Measurements from ENCODE around the gene HYPK. TPM values are rescaled to one million over a fixed set of nuclear protein-coding genes. Genes with fewer than 3 reads are reported as not detected.
"Not testable (repeated sequence)": the region's sequence is repeated elsewhere in the genome, so short reads cannot be mapped to it uniquely, and the experiment has no call there.

Gene HYPK
- total and polyA plus RNA-seq, 4 donors = 7.1 to 24.6 (median 12.8) TPM

DNA sequence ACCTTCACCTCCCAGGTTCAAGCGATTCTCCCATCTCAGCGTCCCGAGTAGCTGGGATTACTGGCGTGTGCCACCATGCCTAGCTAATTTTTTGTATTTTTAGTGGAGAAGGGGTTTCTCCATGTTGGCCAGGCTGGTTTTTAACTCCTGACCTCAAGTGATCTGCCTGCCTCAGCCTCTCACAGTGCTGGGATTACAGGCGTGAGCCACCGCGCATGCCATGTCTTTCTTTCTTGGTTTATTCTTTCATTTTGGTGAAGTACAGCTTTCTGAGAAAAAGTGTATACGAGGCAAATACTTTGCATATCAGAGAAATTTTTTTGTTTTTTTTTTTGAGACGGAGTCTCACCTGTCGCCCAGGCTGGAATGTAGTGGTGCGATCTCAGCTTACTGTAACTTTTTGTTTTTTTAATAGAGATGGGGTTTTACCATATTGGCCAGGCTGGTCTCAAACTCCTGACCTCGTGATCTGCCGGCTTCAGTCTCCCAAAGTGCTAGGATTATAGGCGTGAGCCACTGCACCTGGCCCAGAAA lies 31.2 kb downstream of the HYPK start:
- H3K9ac ChIP-seq (ENCODE audit: insufficient read depth in 1 of 2, low read length in 2 of 2); H3K4me3 ChIP-seq; H3K9me3 ChIP-seq (ENCODE audit: control insufficient read depth in 4 of 4, insufficient read depth in 3 of 4, low read length in 3 of 4); H3K36me3 ChIP-seq (ENCODE audit: control insufficient read depth in 4 of 4, insufficient read depth in 4 of 4, low read length in 4 of 4); ATAC-seq (ENCODE audit: insufficient read depth, low FRiP score); DNase-seq; H3K27me3 ChIP-seq (ENCODE audit: control insufficient read depth in 3 of 3, insufficient read depth in 3 of 3, low read length in 2 of 3); H3K27ac ChIP-seq (ENCODE audit: low read depth in 1 of 2, low read length in 1 of 2): not testable (repeated sequence)
- H3K4me1 ChIP-seq (ENCODE audit: control insufficient read depth in 5 of 5, insufficient read depth in 5 of 5, low read length in 5 of 5) = peaks cover 0 to 14% (median 2%) of the 10 kb centered on the region in 5 donors
- 93 to 96% methylated on average over 14 of the region's 14 CpGs for WGBS, 2 donors

DNA sequence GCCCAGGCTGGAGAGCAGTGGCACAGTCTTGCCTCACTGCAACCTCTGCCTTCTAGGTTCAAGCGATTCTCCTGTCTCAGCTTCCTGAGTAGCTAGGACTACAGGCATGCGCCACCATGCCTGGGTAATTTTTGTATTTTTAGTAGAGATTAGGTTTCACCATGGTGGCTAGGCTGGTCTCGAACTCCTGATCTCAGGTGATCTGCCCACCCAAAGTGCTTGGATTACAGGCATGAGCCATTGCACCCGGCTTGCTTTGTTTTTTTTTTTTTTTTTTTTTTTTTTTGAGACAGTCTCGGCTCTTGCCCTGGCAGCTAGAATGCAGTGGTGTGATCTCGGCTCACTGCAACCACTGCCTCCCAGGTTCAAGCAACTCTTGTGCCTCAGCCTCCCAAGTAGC lies 32.1 kb downstream of the HYPK start:
- H3K4me1 ChIP-seq (ENCODE audit: control insufficient read depth in 5 of 5, insufficient read depth in 5 of 5, low read length in 5 of 5); H3K9me3 ChIP-seq (ENCODE audit: control insufficient read depth in 4 of 4, insufficient read depth in 3 of 4, low read length in 3 of 4); H3K9ac ChIP-seq (ENCODE audit: insufficient read depth in 1 of 2, low read length in 2 of 2); ATAC-seq (ENCODE audit: insufficient read depth, low FRiP score); H3K36me3 ChIP-seq (ENCODE audit: control insufficient read depth in 4 of 4, insufficient read depth in 4 of 4, low read length in 4 of 4); H3K27ac ChIP-seq (ENCODE audit: low read depth in 1 of 2, low read length in 1 of 2); H3K27me3 ChIP-seq (ENCODE audit: control insufficient read depth in 3 of 3, insufficient read depth in 3 of 3, low read length in 2 of 3); DNase-seq; H3K4me3 ChIP-seq: not testable (repeated sequence)
- 91 to 96% methylated on average over 6 of the region's 6 CpGs for WGBS, 2 donors

DNA sequence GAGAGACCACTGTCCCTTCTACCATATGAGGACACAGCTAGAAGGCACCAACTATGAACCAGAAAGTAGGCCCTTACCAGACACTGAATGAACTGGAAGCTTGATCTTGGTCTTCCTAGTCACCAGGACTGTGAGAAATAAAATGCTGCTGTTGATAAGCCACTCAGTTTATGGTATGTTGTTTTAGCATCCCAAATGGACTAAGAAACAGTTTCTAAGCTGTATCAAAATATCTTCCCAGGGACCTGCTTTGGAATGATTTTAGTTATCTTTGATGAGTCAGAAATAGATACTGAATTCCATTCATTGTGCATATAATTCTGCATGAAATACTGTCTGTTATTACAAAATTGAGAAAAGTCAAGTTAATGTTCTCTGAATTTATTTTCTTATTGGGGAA lies 45.0 kb downstream of the HYPK start:
- Histone ChIP-seq H3K9me3 (ENCODE audit: control insufficient read depth in 4 of 4, insufficient read depth in 3 of 4, low read length in 3 of 4) (no peaks in the 10 kb centered on the region), H3K36me3 (ENCODE audit: control insufficient read depth in 4 of 4, insufficient read depth in 4 of 4, low read length in 4 of 4) (peaks cover 0 to 9% (median 3%) of the 10 kb centered on the region in 4 donors), H3K4me3 (no peak overlapping the region)

DNA sequence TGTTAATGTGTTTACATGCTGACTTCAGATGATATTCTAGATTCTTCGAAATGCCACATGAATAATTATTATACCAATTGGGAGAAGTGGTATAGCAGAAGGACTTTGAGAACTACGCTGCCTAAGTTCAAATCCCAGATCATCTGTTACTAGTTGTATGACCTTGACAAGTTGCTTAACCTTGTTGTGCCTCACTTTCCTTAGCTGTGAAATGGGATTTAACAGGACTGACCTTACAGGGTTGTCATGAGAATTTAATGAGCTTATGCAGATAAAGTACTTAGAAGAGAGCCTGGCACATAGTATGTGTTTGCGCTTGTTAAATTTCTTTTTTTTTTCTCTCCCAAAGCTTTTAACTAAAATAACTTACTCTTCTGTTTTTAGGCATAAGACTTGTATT lies 50.9 kb downstream of the HYPK start:
- DNase-seq (no peak), ATAC-seq (ENCODE audit: insufficient read depth, low FRiP score) (no peak)
- H3K36me3 ChIP-seq (ENCODE audit: control insufficient read depth in 4 of 4, insufficient read depth in 4 of 4, low read length in 4 of 4) = peaks cover 0 to 4% (median 3%) of the 10 kb centered on the region in 4 donors
- no peak overlapping the region for H3K27ac ChIP-seq (ENCODE audit: low read depth in 1 of 2, low read length in 1 of 2)
- H3K4me1 ChIP-seq (ENCODE audit: control insufficient read depth in 5 of 5, insufficient read depth in 5 of 5, low read length in 5 of 5) = peaks cover 0 to 1% (median 0%) of the 10 kb centered on the region in 5 donors
- H3K27me3 ChIP-seq (ENCODE audit: control insufficient read depth in 3 of 3, insufficient read depth in 3 of 3, low read length in 2 of 3) = no peaks in the 10 kb centered on the region
- WGBS, 2 donors = 99% methylated on average over 3 of the region's 3 CpGs
- TF ChIP-seq, protein P1, sequence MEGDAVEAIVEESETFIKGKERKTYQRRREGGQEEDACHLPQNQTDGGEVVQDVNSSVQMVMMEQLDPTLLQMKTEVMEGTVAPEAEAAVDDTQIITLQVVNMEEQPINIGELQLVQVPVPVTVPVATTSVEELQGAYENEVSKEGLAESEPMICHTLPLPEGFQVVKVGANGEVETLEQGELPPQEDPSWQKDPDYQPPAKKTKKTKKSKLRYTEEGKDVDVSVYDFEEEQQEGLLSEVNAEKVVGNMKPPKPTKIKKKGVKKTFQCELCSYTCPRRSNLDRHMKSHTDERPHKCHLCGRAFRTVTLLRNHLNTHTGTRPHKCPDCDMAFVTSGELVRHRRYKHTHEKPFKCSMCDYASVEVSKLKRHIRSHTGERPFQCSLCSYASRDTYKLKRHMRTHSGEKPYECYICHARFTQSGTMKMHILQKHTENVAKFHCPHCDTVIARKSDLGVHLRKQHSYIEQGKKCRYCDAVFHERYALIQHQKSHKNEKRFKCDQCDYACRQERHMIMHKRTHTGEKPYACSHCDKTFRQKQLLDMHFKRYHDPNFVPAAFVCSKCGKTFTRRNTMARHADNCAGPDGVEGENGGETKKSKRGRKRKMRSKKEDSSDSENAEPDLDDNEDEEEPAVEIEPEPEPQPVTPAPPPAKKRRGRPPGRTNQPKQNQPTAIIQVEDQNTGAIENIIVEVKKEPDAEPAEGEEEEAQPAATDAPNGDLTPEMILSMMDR (IDR thresholded peaks at IDR 0.05; ENCODE audit: control extremely low read depth, extremely low read depth) = no peak
- H3K9ac ChIP-seq (ENCODE audit: insufficient read depth in 1 of 2, low read length in 2 of 2) = no peak overlapping the region
- no peaks in the 10 kb centered on the region for H3K9me3 ChIP-seq (ENCODE audit: control insufficient read depth in 4 of 4, insufficient read depth in 3 of 4, low read length in 3 of 4)
- H3K4me3 ChIP-seq = no peak overlapping the region

More for the DNA sequence above, 45.0 kb downstream of the HYPK start:
- TF ChIP-seq, protein P1 (IDR thresholded peaks at IDR 0.05; ENCODE audit: control extremely low read depth, extremely low read depth) = no peak
- H3K9ac ChIP-seq (ENCODE audit: insufficient read depth in 1 of 2, low read length in 2 of 2) = no peak overlapping the region
- DNase-seq (no peak), ATAC-seq (ENCODE audit: insufficient read depth, low FRiP score) (no peak)
- no peak overlapping the region for H3K27ac ChIP-seq (ENCODE audit: low read depth in 1 of 2, low read length in 1 of 2)
- H3K4me1 ChIP-seq (ENCODE audit: control insufficient read depth in 5 of 5, insufficient read depth in 5 of 5, low read length in 5 of 5) = no peaks in the 10 kb centered on the region
- no peaks in the 10 kb centered on the region for H3K27me3 ChIP-seq (ENCODE audit: control insufficient read depth in 3 of 3, insufficient read depth in 3 of 3, low read length in 2 of 3)
